RWPE2 (cell line): ENCODE measurements around the gene PTPRU.

Experiments
- ATAC-seq: fragments of 200-7000 bp; cut with Tn5 transposase; 3 replicates; pipeline ENCODE4 v1.9.1; 2021; ENCODE audit warnings: low read depth
- DNase-seq: peaks from one replicate; pipeline ENCODE4 v3.0.0-alpha.2; 2020; ENCODE audit warnings: low spot score
- H3K27ac ChIP-seq: fragments of 450-650 bp; 2 replicates; pipeline ENCODE4 v1.5.1; 2017; ENCODE audit warnings: mild to moderate bottlenecking; ENCODE audit not compliant: poor library complexity, severe bottlenecking
- H3K27me3 ChIP-seq: fragments of 250-450 bp; sonication (Bioruptor Pico); 2 replicates; pipeline ENCODE4 v1.5.1; 2021; ENCODE audit warnings: mild to moderate bottlenecking, moderate library complexity; ENCODE audit not compliant: insufficient read depth, poor library complexity, severe bottlenecking
- H3K36me3 ChIP-seq: fragments of 250-450 bp; sonication (Bioruptor Pico); 2 replicates; pipeline ENCODE4 v1.5.1; 2020; ENCODE audit warnings: low read depth, mild to moderate bottlenecking, moderate library complexity
- H3K4me1 ChIP-seq: fragments of 250-450 bp; sonication (Bioruptor Pico); 2 replicates; pipeline ENCODE4 v1.5.1; 2021; ENCODE audit warnings: mild to moderate bottlenecking, moderate library complexity; ENCODE audit not compliant: insufficient read depth, poor library complexity, severe bottlenecking
- H3K4me3 ChIP-seq: fragments of 250-450 bp; sonication (Bioruptor Pico); 2 replicates; pipeline ENCODE4 v1.5.1; 2021; ENCODE audit warnings: mild to moderate bottlenecking, moderate library complexity; ENCODE audit not compliant: severe bottlenecking
- H3K9me3 ChIP-seq: fragments of 250-450 bp; sonication (Bioruptor Pico); 2 replicates; pipeline ENCODE4 v1.5.1; 2021; ENCODE audit warnings: mild to moderate bottlenecking, moderate library complexity; ENCODE audit not compliant: severe bottlenecking
- TF ChIP-seq, protein P1 (sequence below): fragments of 450-650 bp; IDR thresholded peaks from one replicate; pipeline ENCODE4 v1.5.1; 2017; ENCODE audit warnings: mild to moderate bottlenecking, moderate library complexity; ENCODE audit not compliant: poor library complexity, severe bottlenecking

PTPRU gene

DNA sequence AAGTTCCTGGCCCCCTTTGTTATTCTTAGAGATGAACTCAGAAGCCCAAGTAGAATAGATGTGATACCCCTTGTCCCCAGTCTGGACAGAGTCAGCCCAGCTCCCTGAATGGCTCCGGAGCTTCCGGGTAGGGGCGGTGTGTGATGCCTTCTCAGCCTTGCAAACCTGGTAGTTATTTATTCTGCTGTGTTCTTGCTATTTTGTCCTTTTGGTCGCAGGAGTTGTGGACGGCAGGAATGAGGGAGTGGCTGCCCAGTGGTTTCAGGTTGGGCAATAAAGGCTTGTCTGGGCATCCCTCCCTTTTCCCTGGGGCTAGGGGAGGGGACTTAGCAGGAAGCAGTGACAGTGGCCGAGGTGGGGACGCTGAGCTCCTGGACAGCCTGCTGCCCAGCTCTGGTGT lies 2.8 kb downstream of the PTPRU start:
- H3K4me1 ChIP-seq = peaks cover 22% of the 10 kb centered on the region
- DNase-seq = no peak
- H3K27ac ChIP-seq = peak overlapping the region; percentile 76
- H3K27me3 ChIP-seq = no peaks in the 10 kb centered on the region
- H3K4me3 ChIP-seq = no peak overlapping the region
- peak; percentile 47 for ATAC-seq
- TF ChIP-seq, protein P1, sequence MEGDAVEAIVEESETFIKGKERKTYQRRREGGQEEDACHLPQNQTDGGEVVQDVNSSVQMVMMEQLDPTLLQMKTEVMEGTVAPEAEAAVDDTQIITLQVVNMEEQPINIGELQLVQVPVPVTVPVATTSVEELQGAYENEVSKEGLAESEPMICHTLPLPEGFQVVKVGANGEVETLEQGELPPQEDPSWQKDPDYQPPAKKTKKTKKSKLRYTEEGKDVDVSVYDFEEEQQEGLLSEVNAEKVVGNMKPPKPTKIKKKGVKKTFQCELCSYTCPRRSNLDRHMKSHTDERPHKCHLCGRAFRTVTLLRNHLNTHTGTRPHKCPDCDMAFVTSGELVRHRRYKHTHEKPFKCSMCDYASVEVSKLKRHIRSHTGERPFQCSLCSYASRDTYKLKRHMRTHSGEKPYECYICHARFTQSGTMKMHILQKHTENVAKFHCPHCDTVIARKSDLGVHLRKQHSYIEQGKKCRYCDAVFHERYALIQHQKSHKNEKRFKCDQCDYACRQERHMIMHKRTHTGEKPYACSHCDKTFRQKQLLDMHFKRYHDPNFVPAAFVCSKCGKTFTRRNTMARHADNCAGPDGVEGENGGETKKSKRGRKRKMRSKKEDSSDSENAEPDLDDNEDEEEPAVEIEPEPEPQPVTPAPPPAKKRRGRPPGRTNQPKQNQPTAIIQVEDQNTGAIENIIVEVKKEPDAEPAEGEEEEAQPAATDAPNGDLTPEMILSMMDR = no peak
- H3K9me3 ChIP-seq = no peaks in the 10 kb centered on the region
- H3K36me3 ChIP-seq = no peaks in the 10 kb centered on the region

DNA sequence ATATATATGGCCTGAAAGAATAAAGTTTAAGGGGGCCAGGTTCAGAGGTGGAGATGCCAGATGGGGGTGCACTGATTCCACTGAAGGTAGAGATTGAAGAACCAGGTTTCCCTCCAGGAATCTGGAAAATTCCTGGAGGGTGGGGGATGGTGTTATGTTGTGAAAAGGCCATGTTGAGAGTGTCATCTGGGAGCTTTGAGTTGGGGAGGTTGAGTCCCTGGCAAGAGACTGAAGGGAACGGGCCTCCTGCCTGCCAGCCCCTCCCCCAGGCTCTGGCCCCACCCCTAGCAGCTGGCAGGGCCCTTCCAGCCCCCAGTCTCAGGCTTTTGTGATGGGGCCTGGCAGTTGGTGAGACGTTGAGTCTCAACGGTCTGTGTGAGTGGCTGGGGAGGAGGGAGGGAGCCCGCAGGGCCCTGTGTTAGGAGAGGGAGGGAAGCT lies 4.1 kb downstream of the PTPRU start:
- H3K4me3 ChIP-seq = no peak overlapping the region
- no peak for DNase-seq
- no peaks in the 10 kb centered on the region for H3K27me3 ChIP-seq
- TF ChIP-seq, protein P1 = peak; percentile 14
- ATAC-seq = no peak
- no peaks in the 10 kb centered on the region for H3K36me3 ChIP-seq
- H3K9me3 ChIP-seq = no peaks in the 10 kb centered on the region
- H3K4me1 ChIP-seq = peaks cover 23% of the 10 kb centered on the region
- H3K27ac ChIP-seq = no peak overlapping the region

DNA sequence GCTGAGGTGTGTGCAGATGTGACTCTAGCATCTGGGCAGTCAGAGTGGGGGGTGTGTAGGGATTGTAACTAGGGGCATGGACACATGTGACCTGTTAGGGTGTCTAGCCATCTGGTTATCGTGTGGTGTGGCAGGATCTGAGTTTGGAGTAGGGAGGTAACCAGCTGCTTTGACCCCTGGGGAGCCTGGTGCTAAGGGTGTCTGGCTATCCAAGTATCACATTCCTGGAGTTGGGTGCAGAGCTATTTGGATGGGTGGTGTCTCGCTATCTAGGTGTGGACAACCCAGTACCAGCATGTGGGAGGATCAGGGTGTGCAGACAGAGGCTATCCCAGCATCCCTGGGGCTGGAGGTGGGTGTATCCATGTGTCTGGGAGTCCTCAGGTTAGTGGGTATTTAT lies 4.7 kb downstream of the PTPRU start:
- TF ChIP-seq, protein P1 = no peak
- Histone ChIP-seq H3K4me3 (no peak overlapping the region), H3K4me1 (peaks cover 23% of the 10 kb centered on the region), H3K36me3 (no peaks in the 10 kb centered on the region), H3K27me3 (no peaks in the 10 kb centered on the region), H3K9me3 (no peaks in the 10 kb centered on the region), H3K27ac (no peak overlapping the region)
- no peak for ATAC-seq
- DNase-seq = no peak

DNA sequence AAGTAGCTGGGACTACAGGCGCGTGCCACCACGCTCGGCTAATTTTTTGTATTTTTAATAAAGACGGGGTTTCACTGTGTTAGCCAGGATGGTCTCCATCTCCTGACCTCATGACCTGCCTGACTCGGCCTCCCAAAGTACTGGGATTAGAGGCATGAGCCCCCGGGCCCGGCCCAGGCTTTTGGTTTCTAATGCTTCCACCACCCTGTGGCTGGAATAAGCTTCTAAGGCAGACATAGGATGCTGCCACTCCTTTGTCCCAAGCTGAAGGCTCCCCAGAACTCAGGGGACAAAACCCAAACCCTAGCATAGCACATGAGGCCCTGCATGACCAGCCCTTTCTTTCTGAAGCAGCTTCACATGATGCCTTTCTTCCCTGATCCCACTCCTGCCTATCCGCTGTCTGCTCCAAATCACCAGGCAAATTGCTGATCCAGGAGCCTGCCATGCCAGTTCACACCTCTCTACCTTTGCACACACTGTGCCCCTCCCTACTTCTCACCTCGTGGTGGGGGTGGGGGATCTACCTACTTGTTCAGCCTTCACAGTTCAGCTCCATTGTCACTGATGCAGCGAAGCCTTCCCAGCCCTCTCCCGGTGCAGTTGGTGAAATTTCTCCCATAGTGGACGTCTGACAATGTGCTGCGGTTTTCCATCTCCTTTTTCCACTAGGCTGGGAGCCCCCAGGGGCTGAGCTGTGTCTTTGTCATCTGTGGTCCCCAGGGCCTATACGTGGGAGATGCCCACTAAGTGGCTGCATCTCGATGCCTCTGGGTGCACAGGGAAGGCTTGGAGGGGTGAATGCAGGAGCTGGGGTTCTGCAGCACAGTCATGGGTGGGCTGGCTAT lies 6.9 kb downstream of the PTPRU start:
- H3K27ac ChIP-seq = no peak overlapping the region
- TF ChIP-seq, protein P1 = no peak
- H3K36me3 ChIP-seq = no peaks in the 10 kb centered on the region
- H3K4me3 ChIP-seq = no peak overlapping the region
- DNase-seq (no peak), ATAC-seq (no peak)
- H3K4me1 ChIP-seq = peaks cover 27% of the 10 kb centered on the region
- no peaks in the 10 kb centered on the region for H3K9me3 ChIP-seq
- H3K27me3 ChIP-seq = no peaks in the 10 kb centered on the region

DNA sequence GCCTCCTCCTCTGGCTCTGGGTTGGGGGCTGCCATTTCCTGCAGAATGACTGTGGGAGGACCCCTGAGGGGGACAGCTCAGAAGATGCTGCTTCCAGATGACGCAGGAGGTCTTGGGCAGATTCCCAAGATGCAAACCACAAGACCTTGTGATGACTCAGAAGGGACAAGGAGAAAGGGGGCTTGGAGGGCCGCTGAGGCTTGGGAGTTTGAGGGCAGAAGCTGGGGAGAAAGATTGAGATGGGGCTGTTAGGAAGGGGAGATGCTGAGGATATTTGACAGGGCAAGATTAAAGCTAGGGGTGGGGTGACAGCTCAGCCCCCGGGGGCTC lies 7.5 kb downstream of the PTPRU start:
- TF ChIP-seq, protein P1 = no peak
- H3K4me3 ChIP-seq = no peak overlapping the region
- H3K4me1 ChIP-seq = peaks cover 29% of the 10 kb centered on the region
- DNase-seq = no peak
- H3K36me3 ChIP-seq = no peaks in the 10 kb centered on the region
- no peaks in the 10 kb centered on the region for H3K27me3 ChIP-seq
- H3K9me3 ChIP-seq = no peaks in the 10 kb centered on the region
- H3K27ac ChIP-seq = no peak overlapping the region
- no peak for ATAC-seq
